ENCODE data around the gene SYNGR3. TPM values are rescaled to one million over a fixed set of nuclear protein-coding genes. Genes with fewer than 3 reads are reported as not detected.

The SYNGR3 gene
- total and polyA plus RNA-seq, 2 of the 13 experiments (the other 11 are each of a cell fraction or from before 2014, with no cell fraction given), result 0.97 to 5.7 TPM

DNA sequence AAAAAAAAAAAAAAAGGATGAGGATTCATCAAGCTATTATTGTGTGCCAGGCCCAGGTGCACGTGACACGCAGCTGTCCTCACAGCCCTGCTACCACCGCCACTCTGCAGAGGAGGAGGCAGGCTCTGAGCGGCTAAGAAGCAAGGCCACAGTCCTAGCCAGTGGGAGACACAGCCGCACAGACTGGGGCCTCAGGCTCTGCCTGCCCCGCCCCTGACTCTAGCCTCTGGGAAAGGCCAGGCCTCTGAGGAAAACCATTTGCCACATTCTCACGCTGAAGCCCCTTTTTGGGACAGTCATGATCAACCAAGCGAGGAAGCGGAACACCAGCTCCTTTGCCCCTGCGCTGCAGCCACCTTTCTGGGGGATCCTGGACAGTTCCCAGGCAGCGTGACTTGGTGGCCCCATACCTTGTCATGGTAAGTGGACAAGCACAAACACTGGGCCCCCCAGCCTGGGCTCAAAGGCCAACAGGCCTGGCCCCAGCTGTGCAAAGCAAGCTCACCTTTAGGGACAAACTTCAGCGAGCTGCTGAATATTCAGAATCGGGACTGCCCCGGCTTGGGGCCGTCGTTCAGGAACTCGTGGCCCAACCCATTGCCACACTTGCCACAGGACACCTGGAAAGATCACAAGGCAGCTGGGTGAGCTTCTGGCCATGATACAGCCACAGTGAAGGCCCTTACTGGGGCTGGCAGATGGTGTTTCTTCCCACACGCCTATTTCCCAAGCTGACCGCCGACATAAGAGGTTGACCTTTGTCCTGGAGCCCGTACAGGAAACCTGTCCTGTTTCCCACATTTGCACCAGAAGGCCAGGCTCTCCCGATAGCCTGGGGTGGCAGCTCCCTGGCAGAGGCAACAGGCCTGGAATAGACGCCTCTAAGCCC, 49.3 kb upstream of the SYNGR3 start (continued):
- no peak for TF ChIP-seq ZBTB14 (CRISPR knock-in tag; IDR thresholded peaks at IDR 0.05)
- TF ChIP-seq SOX5 (CRISPR knock-in tag; IDR thresholded peaks at IDR 0.05; ENCODE audit: borderline replicate concordance), result peak; percentile 35; the same call in 1 of the 2 replicates
- TF ChIP-seq ZNF841 (CRISPR knock-in tag; IDR thresholded peaks at IDR 0.05; ENCODE audit: borderline replicate concordance), result no peak
- no peak for TF ChIP-seq ZNF17 (CRISPR knock-in tag; IDR thresholded peaks at IDR 0.05)
- no peak for TF ChIP-seq MAFG (CRISPR knock-in tag; IDR thresholded peaks at IDR 0.05)
- TF ChIP-seq ZNF207 (IDR thresholded peaks at IDR 0.05; ENCODE audit: borderline replicate concordance), result no peak
- no peak for TF ChIP-seq ZUFSP (CRISPR knock-in tag; IDR thresholded peaks at IDR 0.05; ENCODE audit: borderline replicate concordance)
- TF ChIP-seq NFKBIZ (CRISPR knock-in tag; IDR thresholded peaks at IDR 0.05), result peak; percentile 68
- TF ChIP-seq ZNF563 (CRISPR knock-in tag; IDR thresholded peaks at IDR 0.05), result no peak
- TF ChIP-seq ZNF432 (CRISPR knock-in tag; IDR thresholded peaks at IDR 0.05; ENCODE audit: borderline replicate concordance), result no peak
- no peak for TF ChIP-seq KLF11 (CRISPR knock-in tag; IDR thresholded peaks at IDR 0.05)
- TF ChIP-seq, protein P1, sequence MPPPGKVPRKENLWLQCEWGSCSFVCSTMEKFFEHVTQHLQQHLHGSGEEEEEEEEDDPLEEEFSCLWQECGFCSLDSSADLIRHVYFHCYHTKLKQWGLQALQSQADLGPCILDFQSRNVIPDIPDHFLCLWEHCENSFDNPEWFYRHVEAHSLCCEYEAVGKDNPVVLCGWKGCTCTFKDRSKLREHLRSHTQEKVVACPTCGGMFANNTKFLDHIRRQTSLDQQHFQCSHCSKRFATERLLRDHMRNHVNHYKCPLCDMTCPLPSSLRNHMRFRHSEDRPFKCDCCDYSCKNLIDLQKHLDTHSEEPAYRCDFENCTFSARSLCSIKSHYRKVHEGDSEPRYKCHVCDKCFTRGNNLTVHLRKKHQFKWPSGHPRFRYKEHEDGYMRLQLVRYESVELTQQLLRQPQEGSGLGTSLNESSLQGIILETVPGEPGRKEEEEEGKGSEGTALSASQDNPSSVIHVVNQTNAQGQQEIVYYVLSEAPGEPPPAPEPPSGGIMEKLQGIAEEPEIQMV (CRISPR knock-in tag; IDR thresholded peaks at IDR 0.05; ENCODE audit: low read depth), result peak; percentile 71; the same call in 1 of the 2 replicates
- TF ChIP-seq POLR2AphosphoS2 (IDR thresholded peaks at IDR 0.05; ENCODE audit: low read depth, low read length), result no peak
- no peak for TF ChIP-seq NONO (IDR thresholded peaks at IDR 0.05)
- peak; percentile 94 for TF ChIP-seq NONO (CRISPR knock-in tag; conservative IDR thresholded peaks at IDR 0.05)
- TF ChIP-seq ZMYM4 (CRISPR knock-in tag; IDR thresholded peaks at IDR 0.05), result peak; percentile 70
- TF ChIP-seq ATM (IDR thresholded peaks at IDR 0.05; ENCODE audit: borderline replicate concordance), result no peak
- TF ChIP-seq ZFP37 (CRISPR knock-in tag; IDR thresholded peaks at IDR 0.05; ENCODE audit: borderline replicate concordance), result no peak; the same call in 1 of the 2 replicates
- TF ChIP-seq, protein P2, sequence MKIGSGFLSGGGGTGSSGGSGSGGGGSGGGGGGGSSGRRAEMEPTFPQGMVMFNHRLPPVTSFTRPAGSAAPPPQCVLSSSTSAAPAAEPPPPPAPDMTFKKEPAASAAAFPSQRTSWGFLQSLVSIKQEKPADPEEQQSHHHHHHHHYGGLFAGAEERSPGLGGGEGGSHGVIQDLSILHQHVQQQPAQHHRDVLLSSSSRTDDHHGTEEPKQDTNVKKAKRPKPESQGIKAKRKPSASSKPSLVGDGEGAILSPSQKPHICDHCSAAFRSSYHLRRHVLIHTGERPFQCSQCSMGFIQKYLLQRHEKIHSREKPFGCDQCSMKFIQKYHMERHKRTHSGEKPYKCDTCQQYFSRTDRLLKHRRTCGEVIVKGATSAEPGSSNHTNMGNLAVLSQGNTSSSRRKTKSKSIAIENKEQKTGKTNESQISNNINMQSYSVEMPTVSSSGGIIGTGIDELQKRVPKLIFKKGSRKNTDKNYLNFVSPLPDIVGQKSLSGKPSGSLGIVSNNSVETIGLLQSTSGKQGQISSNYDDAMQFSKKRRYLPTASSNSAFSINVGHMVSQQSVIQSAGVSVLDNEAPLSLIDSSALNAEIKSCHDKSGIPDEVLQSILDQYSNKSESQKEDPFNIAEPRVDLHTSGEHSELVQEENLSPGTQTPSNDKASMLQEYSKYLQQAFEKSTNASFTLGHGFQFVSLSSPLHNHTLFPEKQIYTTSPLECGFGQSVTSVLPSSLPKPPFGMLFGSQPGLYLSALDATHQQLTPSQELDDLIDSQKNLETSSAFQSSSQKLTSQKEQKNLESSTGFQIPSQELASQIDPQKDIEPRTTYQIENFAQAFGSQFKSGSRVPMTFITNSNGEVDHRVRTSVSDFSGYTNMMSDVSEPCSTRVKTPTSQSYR (CRISPR knock-in tag; IDR thresholded peaks at IDR 0.05; ENCODE audit: borderline replicate concordance), result peak; percentile 22; the same call in 1 of the 2 replicates
- peak; percentile 70; the same call in 1 of the 2 replicates for TF ChIP-seq MXD4 (CRISPR knock-in tag; IDR thresholded peaks at IDR 0.05)
- no peak for TF ChIP-seq PRPF4 (IDR thresholded peaks at IDR 0.05; ENCODE audit: low read depth, low read length, poor library complexity, severe bottlenecking)
- TF ChIP-seq RFX5 (IDR thresholded peaks at IDR 0.05; ENCODE audit: low read depth, low read length), result no peak
- no peak for TF ChIP-seq ZNF225 (CRISPR knock-in tag; IDR thresholded peaks at IDR 0.05)

Data from HepG2 (cell line).